CD4-positive, alpha-beta T cell treated with Interleukin-15 for 4 hours (primary cell): ENCODE results near the gene PTBP1.

Experiments used
- DNase-seq: peaks from one replicate; pipeline ENCODE4 v3.0.0-alpha.2; 2020; ENCODE audit warnings: low spot score

The PTBP1 gene

GRCh38 chr19:797528-798414 lies 519 bp downstream of the PTBP1 start:
- DNase-seq, result peak; percentile 88

- no peak for DNase-seq
Measured at GRCh38 chr19:798415-799075, 1.3 kb downstream of the PTBP1 start.

GRCh38 chr19:799076-799881 lies 2.0 kb downstream of the PTBP1 start:
- no peak for DNase-seq

GRCh38 chr19:800360-801029 lies 3.2 kb downstream of the PTBP1 start:
- no peak for DNase-seq

GRCh38 chr19:801030-801860 lies 4.0 kb downstream of the PTBP1 start:
- DNase-seq, result no peak

- no peak for DNase-seq
Measured at GRCh38 chr19:801861-802497, 4.7 kb downstream of the PTBP1 start.

- DNase-seq, result no peak
Measured at GRCh38 chr19:802498-803098, 5.3 kb downstream of the PTBP1 start.

- no peak for DNase-seq
Measured at GRCh38 chr19:803099-803561, 5.9 kb downstream of the PTBP1 start.

GRCh38 chr19:803686-804418 lies 6.6 kb downstream of the PTBP1 start:
- DNase-seq, result no peak

GRCh38 chr19:804419-805165 lies 7.3 kb downstream of the PTBP1 start:
- DNase-seq, result no peak

- DNase-seq, result no peak
Measured at GRCh38 chr19:805166-805551, 7.9 kb downstream of the PTBP1 start.

GRCh38 chr19:805600-806550 lies 8.6 kb downstream of the PTBP1 start:
- DNase-seq, result no peak

GRCh38 chr19:806815-807421 lies 9.7 kb downstream of the PTBP1 start:
- DNase-seq, result no peak

- DNase-seq, result no peak
Measured at GRCh38 chr19:807627-808422, 10.6 kb downstream of the PTBP1 start.

- DNase-seq, result no peak
Measured at GRCh38 chr19:808423-808775, 11.1 kb downstream of the PTBP1 start.
